GM18511 (cell line): ENCODE data around the gene WDR45.
A peak's percentile ranks its signal among the peaks of the same experiment; 100 is the strongest.

Experiments
- ATAC-seq: cut with Tn5 transposase; IDR thresholded peaks from one replicate; pipeline ENCODE4 v1.9.1; 2021; ENCODE audit warnings: mild to moderate bottlenecking, moderate library complexity; ENCODE audit not compliant: unreplicated experiment

WDR45 gene

DNA sequence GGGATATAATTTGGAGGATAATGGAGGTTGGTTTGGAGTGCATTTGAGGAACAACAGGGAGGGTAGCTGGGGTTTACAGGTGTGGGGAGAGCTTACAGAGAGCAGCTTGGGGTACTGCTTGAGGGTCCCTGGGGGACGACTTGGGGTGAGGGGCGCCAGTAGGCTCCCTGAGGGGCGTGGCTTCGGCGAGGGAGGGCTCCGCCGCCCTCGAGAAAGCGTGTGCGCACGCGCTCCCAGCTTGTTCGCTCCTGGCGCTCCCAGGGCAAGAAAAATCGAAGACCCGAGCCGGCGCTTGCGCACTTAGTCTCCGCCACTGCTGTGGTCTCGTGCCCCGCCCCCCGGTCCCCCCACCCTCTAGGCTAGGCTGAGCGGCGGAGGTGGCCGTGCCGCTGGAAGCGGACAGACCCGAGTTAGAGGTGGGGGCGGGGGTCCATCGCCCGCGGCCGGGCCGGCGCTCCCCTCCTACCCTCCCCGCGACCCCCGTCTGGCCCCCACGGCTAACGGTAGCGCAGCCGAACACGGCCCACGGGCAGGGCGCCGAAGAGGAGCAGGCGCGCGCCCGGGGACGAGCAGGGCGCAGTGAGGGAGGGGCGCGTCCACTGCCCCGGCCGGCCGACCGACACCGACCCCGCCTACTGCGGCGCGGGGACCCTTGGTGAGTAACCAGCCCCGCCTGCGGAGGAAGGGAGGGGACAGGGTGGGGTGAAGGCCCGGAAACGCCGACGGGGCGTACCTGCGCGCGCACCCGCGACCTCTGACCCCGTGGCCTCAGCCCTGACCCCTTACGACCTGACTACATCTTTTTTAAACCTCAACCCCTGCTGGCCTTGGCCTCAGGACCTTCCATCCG is 26.2 kb downstream of the WDR45 start:
- peak; percentile 62 for ATAC-seq

DNA sequence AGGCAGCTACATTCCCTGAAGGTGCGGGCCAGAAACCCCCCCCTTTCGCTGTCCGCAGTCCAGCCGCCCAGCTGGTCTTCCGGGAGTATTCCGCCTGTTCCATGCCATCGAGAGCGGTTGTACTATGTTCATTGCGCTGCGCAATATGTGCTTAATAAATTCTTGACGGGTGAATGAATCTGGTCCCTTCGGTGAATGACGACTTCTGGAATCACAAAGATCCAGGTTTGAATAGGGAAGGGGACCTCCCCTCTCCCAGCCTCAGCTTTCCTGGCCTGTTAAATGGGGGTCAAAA is 35.8 kb downstream of the WDR45 start:
- no peak for ATAC-seq

GRCh38 chrX:49043220-49043986 is 36.3 kb downstream of the WDR45 start, which contains the start of gene TFE3:
Gene TFE3 (minus strand): TSS chrX:49043357. CDS start chrX:49043226, 131 bp downstream.
- ATAC-seq, result peak; percentile 92

DNA sequence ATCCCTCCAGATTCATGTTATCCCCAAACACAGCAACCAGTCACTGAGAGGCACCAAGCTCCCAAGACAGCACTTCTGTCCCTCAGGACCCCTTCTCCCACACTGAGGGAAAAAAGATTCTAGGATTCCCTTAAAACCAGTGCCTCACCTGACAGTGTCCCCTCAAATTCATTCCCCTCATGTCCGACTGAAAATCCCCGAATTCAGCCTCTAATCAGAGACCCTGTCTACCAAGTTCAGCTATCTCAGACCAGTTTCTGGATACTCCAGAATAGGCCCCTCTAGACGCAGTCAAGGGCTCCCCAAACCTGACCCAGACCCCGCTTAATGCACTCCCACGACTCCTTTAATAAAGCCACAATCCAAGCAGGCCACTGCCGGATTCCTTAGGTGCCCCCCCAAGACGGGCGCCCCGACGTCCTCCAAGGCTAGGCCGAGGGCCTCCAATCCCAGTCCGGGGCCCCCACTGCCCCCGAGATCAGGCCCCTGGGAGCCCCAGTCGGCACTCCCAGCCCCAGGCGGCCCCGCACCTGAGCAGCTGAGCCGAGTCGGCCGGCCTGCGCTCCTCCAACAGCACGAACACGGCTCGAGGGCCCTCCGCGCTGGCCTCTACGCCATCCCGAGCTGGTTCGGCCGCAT is 37.0 kb downstream of the WDR45 start:
- peak; percentile 4 for ATAC-seq

DNA sequence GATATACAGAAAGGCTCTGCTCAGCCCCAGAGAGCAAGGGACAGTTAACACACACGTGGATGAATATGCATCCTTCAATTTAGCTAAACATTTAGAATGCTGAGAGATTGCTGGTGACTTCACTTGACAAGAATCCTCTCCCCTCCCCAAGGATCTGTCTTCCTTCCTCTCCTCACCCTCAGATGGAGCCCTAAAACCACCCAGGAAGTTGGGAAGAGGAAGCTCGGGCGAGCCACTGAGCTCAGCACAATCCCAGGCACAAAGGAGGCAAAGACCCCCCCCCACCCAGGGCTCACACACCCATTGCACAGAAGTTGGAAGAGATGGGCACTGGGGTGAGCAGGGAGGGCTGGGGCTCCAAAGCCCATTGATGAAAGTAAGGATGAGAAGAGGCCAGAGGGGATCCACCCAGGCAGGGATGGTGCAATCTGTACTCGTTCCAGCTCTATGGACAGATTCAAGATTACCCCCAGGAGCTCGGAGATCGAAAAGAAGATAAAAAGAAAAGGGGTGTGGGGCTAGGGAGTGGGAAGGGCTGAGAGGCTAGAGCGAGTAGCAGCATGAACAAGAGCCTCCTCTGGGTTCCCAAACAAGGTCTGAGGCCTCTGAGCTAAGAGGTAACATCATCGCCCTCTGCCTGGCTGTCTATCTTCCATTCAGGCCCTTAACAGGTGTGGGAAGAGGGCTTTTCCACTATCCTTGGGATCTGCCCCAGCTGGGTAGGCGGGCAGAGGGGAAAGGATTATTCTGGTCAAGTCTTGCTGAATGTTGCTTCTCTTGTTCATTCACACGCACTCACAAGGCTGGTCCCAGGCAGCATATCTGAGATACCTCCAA is 37.7 kb downstream of the WDR45 start:
- ATAC-seq, result no peak

DNA sequence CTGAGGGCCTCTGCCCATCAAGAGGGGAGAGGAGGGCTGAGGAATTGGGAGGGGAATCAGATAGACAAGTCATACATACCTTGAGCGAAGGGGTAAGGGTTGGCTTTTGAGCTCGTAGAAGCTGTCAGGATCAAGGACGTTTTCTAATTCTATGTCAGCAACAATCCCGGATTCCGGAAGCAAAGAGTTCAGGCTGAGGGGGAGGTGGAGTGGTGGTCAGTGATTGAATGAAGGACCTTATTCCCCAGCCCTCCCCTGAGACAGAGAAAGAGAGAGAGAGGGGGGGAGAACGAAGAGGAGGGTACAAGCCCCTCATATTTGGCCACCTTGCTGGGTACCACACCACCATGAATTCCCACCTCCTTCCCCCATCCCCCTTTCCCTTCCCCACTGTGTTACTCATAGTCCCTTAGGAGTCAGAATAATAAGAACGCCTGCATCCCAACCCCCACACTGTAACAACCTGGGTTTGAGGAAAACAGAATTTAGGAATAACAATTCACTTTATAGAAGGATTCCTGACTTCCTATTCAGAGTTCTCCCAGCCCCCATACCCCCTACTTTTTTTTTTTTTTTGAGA is 39.2 kb downstream of the WDR45 start:
- no peak for ATAC-seq

GRCh38 chrX:49039598-49040375 is 39.9 kb downstream of the WDR45 start:
- ATAC-seq, result no peak

GRCh38 chrX:49037883-49038475 is 41.7 kb downstream of the WDR45 start:
- ATAC-seq, result no peak

- ATAC-seq, result no peak
Measured at GRCh38 chrX:49030283-49030682, 49.4 kb downstream of the WDR45 start.

DNA sequence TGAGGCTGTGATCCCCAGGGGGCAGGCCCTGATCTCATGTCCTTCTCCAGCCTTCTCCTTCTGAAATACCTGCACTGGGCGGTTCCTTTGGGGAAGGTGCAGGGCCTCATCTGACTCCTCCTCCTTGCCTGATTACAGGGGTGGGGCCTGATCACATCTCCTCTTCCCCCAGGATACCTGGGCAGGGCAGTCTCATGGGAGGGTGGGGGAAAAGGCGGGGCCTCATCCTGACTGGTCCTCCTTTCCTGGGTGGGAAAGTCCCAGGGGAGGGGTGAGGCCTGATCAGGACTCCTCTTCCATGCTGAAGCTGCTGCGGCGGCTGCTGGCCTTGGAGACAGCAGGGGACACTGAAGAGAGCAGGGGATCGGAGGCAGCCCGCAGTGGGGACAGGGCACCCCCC is 49.8 kb downstream of the WDR45 start:
- no peak for ATAC-seq
